ENCODE data around the gene ZDHHC14.

ZDHHC14 gene

GRCh38 chr6:157494132-157494710 is 113.2 kb downstream of the ZDHHC14 start:
- FAIRE-seq: no peak

GRCh38 chr6:157496534-157497095 is 115.6 kb downstream of the ZDHHC14 start:
- FAIRE-seq: no peak

- no peak for FAIRE-seq
Observed at GRCh38 chr6:157497579-157497978, 116.6 kb downstream of the ZDHHC14 start.

- FAIRE-seq: no peak
Observed at GRCh38 chr6:157498817-157499216, 117.8 kb downstream of the ZDHHC14 start.

GRCh38 chr6:157500022-157500421 is 119.0 kb downstream of the ZDHHC14 start:
- FAIRE-seq: no peak

- FAIRE-seq: no peak
Observed at GRCh38 chr6:157503018-157503747, 122.2 kb downstream of the ZDHHC14 start.

- FAIRE-seq: no peak
Observed at GRCh38 chr6:157505912-157506491, 125.0 kb downstream of the ZDHHC14 start.

- no peak for FAIRE-seq
Observed at GRCh38 chr6:157510323-157511188, 129.6 kb downstream of the ZDHHC14 start.

- no peak for FAIRE-seq
Observed at GRCh38 chr6:157511682-157512381, 130.8 kb downstream of the ZDHHC14 start.

- FAIRE-seq: no peak
Observed at GRCh38 chr6:157512382-157512682, 131.3 kb downstream of the ZDHHC14 start.

- no peak for FAIRE-seq
Observed at GRCh38 chr6:157513004-157513603, 132.1 kb downstream of the ZDHHC14 start.

- no peak for FAIRE-seq
Observed at GRCh38 chr6:157513619-157514485, 132.9 kb downstream of the ZDHHC14 start.

GRCh38 chr6:157514659-157515496 is 133.9 kb downstream of the ZDHHC14 start:
- FAIRE-seq: no peak

GRCh38 chr6:157516319-157517026 is 135.5 kb downstream of the ZDHHC14 start:
- no peak for FAIRE-seq

- FAIRE-seq: no peak
Observed at GRCh38 chr6:157517601-157518359, 136.8 kb downstream of the ZDHHC14 start.

GRCh38 chr6:157518397-157519250 is 137.6 kb downstream of the ZDHHC14 start:
- FAIRE-seq: no peak

GRCh38 chr6:157519255-157520116 is 138.5 kb downstream of the ZDHHC14 start:
- FAIRE-seq: no peak
